DOHH2 (cell line): ENCODE data around the gene MAT1A.

Experiments
- EZH2phosphoT487 ChIP-seq: fragments of 200-600 bp; sonication (generic); IDR thresholded peaks from 2 replicates; pipeline ENCODE4 v1.6.1; 2017; ENCODE audit warnings: borderline replicate concordance, mild to moderate bottlenecking, antibody characterized with exemption, low read length, moderate library complexity, mixed read lengths
- TF ChIP-seq, protein P1 (sequence below): fragments of 200-600 bp; sonication (generic); IDR thresholded peaks from one replicate; pipeline ENCODE4 v1.5.1; 2014; ENCODE audit warnings: antibody characterized with exemption, mild to moderate bottlenecking, low read depth, low read length; ENCODE audit not compliant: poor library complexity, severe bottlenecking

DNA sequence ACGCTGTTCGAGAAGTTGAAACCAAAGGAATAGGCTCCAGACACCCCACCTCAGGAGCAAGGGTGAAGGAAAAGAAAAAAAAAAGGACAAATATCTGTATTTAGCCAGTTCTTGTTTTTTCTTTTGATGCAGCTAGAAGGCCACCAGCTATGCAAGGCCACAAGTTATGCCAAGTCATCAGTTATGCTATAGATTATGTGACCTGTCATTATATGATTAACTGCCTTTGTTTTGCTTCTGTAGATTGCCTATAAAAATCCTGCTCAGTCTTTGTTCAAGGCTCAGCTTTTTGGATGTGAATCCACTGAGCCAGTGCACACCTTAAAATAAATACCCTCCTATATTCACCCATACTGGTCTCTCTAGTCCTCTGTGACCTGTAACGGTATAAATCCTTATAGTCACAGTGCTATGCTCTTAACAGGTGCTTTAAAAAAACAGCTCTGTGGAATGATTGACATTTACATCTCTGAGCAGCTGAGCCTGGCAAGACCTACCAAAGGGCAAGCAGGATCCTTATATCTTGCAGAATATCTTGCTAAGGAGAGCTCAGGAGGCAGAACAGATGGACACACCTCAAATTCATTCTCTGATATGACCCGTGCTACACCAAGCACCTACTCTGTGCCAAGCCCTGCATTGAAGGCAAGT is 20.4 kb downstream of the MAT1A start:
- TF ChIP-seq, protein P1, sequence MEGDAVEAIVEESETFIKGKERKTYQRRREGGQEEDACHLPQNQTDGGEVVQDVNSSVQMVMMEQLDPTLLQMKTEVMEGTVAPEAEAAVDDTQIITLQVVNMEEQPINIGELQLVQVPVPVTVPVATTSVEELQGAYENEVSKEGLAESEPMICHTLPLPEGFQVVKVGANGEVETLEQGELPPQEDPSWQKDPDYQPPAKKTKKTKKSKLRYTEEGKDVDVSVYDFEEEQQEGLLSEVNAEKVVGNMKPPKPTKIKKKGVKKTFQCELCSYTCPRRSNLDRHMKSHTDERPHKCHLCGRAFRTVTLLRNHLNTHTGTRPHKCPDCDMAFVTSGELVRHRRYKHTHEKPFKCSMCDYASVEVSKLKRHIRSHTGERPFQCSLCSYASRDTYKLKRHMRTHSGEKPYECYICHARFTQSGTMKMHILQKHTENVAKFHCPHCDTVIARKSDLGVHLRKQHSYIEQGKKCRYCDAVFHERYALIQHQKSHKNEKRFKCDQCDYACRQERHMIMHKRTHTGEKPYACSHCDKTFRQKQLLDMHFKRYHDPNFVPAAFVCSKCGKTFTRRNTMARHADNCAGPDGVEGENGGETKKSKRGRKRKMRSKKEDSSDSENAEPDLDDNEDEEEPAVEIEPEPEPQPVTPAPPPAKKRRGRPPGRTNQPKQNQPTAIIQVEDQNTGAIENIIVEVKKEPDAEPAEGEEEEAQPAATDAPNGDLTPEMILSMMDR, result no peak
- TF ChIP-seq EZH2phosphoT487, result no peak
